ENCODE measurements around the gene RNF113B. TPM values are rescaled to one million over a fixed set of nuclear protein-coding genes. Genes with fewer than 3 reads are reported as not detected.

RNF113B gene
- total and polyA plus RNA-seq, 12 donors, result 0.15 to 0.27 TPM; not detected in 10

DNA sequence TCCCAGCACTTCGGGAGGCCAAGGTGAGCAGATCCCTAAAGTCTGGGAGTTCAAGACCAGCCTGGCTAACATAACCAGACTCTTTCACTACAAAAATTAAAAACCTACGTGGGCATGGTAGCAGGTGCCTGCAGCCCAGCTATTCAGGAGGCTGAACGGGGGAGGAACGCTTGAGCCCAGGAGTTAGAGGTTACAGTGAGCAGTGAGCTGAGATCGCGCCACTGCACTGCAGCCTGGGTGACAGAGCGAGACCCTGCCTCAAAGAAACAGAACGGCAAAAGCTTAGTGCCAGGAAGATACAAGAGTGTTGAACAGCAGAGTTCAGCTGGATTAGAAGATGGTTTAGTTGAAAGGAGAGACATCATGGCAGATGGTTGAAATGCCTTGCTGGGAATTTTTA lies 24.1 kb upstream of the RNF113B start:
- Histone ChIP-seq H3K27ac (no peak overlapping the region), H3K9me3 (replicated peaks in 1 of 3) (peaks cover 0 to 17% (median 0%) of the 10 kb centered on the region in 3 donors), H3K27me3 (no peaks in the 10 kb centered on the region), H3K36me3 (replicated peaks in 1 of 2) (no peaks in the 10 kb centered on the region), H3K4me1 (replicated peaks in 1 of 2) (peaks cover 0 to 17% of the 10 kb centered on the region in 2 donors), H3K4me3 (no peak overlapping the region)
- TF ChIP-seq POLR2A (IDR thresholded peaks at IDR 0.05), result no peak
- TF ChIP-seq, protein P1, sequence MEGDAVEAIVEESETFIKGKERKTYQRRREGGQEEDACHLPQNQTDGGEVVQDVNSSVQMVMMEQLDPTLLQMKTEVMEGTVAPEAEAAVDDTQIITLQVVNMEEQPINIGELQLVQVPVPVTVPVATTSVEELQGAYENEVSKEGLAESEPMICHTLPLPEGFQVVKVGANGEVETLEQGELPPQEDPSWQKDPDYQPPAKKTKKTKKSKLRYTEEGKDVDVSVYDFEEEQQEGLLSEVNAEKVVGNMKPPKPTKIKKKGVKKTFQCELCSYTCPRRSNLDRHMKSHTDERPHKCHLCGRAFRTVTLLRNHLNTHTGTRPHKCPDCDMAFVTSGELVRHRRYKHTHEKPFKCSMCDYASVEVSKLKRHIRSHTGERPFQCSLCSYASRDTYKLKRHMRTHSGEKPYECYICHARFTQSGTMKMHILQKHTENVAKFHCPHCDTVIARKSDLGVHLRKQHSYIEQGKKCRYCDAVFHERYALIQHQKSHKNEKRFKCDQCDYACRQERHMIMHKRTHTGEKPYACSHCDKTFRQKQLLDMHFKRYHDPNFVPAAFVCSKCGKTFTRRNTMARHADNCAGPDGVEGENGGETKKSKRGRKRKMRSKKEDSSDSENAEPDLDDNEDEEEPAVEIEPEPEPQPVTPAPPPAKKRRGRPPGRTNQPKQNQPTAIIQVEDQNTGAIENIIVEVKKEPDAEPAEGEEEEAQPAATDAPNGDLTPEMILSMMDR (IDR thresholded peaks at IDR 0.05), result no peak
- intact Hi-C loops (cut with DNase I), result no loop called here
- WGBS, 4 donors, result 87 to 98% (median 96%) methylated on average over 8 of the region's 8 CpGs
- DNase-seq, result no peak

DNA sequence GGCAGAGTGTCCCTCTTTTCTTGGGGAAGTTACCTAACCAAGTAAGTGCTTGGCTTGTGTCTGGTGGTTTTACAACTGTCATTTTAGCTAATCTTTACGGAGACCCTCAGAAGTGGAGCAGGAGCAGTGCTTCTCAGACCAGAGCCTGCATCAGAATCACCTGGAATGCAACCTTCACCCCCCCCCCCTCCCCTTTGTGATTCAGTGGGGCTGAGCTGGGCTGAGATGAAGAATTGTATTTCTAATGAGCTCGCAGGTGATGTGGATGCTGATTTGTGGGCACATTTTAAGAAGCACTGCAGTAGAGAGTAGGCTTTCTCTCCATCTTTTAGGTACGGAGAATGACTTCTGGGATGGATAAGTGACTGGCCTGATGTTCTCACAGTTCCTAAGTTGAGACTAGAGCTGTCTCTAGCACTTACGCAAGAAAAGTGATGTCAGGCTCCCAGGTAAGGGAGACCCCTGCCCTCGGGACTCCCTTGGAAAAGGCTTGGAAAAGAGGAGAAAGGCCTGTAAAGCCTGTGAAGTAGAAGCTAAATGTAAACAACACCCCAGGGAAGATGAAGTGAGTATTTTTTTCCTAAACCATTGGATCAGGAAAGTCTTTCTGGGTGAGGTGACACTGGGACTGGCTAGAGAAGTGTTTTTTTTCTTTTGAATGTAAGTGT lies 23.3 kb upstream of the RNF113B start:
- no peak for DNase-seq
- intact Hi-C loops (cut with DNase I), result no loop called here
- Histone ChIP-seq H3K36me3 (replicated peaks in 1 of 2) (no peaks in the 10 kb centered on the region), H3K27ac (no peak overlapping the region), H3K4me1 (replicated peaks in 1 of 2) (peaks cover 0 to 18% of the 10 kb centered on the region in 2 donors), H3K27me3 (no peaks in the 10 kb centered on the region), H3K4me3 (no peak overlapping the region), H3K9me3 (replicated peaks in 1 of 3) (peaks cover 0 to 11% (median 0%) of the 10 kb centered on the region in 3 donors)
- 83 to 88% (median 86%) methylated on average over 5 of the region's 5 CpGs for WGBS, 4 donors
- TF ChIP-seq POLR2A (IDR thresholded peaks at IDR 0.05), result no peak
- TF ChIP-seq, protein P1 (IDR thresholded peaks at IDR 0.05), result no peak

DNA sequence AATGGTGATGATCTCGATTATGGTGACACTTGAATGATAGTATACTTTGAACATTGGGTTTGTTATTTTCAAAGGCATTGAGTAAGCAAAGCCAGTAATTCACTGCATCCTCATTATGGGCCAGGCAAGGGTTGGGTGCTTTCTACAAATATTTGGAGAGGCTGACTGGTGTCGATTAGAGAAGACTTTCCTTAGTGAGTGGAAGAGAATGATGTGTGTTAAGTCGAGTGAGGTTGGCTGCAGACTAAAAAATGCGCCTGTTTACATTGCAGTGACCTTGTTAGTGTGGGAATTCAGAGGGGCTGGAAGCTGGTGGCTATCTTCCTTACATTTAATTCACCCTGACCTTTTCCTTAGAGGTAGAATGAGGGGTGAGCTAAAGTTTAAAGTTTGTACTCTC lies 22.4 kb upstream of the RNF113B start:
- no peak overlapping the region for H3K4me3 ChIP-seq
- H3K4me1 ChIP-seq (replicated peaks in 1 of 2), result peaks cover 0 to 18% of the 10 kb centered on the region in 2 donors
- H3K36me3 ChIP-seq (replicated peaks in 1 of 2), result no peaks in the 10 kb centered on the region
- peaks cover 0 to 3% (median 0%) of the 10 kb centered on the region in 3 donors for H3K9me3 ChIP-seq (replicated peaks in 1 of 3)
- intact Hi-C loops (cut with DNase I), result no loop called here
- no peak for DNase-seq
- no peaks in the 10 kb centered on the region for H3K27me3 ChIP-seq
- no peak overlapping the region for H3K27ac ChIP-seq
- 47 to 56% (median 51%) methylated on average over 4 of the region's 4 CpGs for WGBS, 4 donors
- TF ChIP-seq POLR2A (IDR thresholded peaks at IDR 0.05), result no peak
- TF ChIP-seq, protein P1 (IDR thresholded peaks at IDR 0.05), result no peak

DNA sequence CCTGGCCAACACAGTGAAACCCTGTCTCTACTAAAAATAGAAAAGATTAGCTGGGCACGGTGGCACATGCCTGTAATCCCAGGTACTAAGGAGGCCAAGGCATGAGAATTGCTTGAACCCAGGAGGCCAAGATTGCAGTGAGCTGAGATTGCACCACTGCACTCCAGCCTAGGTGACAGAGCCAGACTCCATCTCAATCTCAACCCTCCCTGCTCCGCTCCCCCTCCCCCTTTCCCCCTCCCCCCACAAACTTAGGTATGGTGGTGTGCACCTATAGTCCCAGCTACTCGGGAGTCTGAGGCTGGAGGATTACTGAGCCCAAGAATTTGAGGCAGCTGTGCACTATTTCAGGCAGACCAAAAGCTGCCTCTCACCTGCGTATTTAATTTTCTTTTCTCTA lies 21.6 kb upstream of the RNF113B start:
- no peak overlapping the region for H3K27ac ChIP-seq

More for the DNA sequence above, 21.6 kb upstream of the RNF113B start:
- TF ChIP-seq, protein P1 (IDR thresholded peaks at IDR 0.05), result no peak
- TF ChIP-seq POLR2A (IDR thresholded peaks at IDR 0.05), result no peak
- intact Hi-C loops (cut with DNase I), result no loop called here
- WGBS, 4 donors, result 79 to 90% (median 85%) methylated on average over 2 to 4 of the region's 4 CpGs
- Histone ChIP-seq H3K4me1 (replicated peaks in 1 of 2) (peaks cover 0 to 18% of the 10 kb centered on the region in 2 donors), H3K9me3 (replicated peaks in 1 of 3) (no peaks in the 10 kb centered on the region), H3K27me3 (no peaks in the 10 kb centered on the region), H3K4me3 (no peak overlapping the region), H3K36me3 (replicated peaks in 1 of 2) (no peaks in the 10 kb centered on the region)
- DNase-seq, result no peak

All from adrenal gland (tissue), 12 donors.